GM19351 (cell line): ENCODE data around the gene ARIH1.

Experiments used
- ATAC-seq: cut with Tn5 transposase; IDR thresholded peaks from one replicate; pipeline ENCODE4 v1.9.1; 2021; ENCODE audit warnings: mild to moderate bottlenecking, moderate library complexity; ENCODE audit not compliant: unreplicated experiment

The ARIH1 gene

DNA sequence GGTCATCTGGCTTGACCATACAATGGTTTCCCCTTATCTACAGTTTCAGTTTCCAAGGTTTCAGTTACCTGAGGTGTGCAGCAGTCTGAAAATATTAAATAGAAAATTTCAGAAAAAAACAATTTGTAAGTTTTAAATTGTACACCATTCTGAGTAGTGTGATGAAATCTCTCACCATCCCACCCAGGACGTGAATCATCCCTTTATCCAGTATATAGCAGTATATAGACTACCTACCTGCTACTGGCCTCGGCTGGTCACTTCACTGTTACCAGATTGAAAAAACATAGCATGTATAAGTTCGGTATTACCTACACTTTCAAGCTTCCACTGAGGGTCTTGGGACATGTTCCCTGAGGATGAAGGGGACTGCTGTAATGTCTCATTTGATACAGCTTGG is 12.0 kb downstream of the ARIH1 start:
- no peak for ATAC-seq

DNA sequence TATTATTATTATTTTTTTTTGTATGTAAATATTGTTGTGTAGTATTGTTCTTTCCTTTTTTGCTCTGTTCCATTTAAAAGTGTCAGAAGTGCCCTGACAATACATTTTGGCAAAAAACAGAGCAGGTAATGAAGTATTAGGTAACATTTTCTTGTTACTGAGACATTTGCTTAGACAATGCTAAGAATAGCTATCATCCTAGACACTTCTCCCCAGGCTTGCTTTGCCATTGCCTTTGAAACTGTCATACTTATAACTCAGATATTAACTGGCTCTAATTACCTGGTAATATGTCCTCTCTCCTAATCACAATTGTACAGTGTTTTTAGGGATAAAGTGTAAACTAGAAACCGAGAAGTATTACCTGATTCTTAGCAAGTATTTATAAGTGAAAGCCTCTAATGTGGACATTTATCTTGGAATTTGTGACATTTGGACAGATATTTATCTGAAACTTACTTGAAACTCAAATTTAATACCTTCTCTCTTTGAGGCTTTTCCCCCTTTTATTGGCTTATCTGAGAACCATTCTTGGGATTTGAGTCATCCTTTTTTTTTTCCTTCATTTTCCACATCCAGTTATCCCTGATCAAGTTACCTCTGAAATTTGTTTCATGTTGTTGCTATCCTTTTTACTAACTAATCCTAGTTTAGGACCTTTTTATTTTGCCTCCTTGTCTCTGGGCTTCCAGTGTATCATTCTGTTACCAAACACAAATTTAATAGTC is 13.1 kb downstream of the ARIH1 start:
- ATAC-seq: no peak

DNA sequence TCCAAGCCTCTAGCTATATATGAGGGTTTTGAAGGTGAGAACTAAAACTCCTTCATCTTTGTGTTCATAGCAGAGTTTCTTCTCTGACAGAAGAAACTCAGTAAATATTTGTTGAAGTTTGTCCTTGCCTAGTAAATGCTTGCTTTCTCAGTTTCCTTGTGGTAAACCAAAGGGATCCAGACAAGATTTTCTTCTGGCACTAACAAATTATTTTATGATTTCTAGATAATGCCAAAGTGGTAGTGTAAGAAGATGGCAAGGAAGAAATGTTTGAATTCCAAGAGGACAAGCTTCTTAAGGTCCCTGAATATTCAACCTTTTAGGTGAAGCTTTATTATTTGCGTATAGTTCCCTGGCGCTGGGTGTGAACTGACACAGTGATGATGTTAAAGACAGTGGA is 14.4 kb downstream of the ARIH1 start:
- ATAC-seq: no peak

DNA sequence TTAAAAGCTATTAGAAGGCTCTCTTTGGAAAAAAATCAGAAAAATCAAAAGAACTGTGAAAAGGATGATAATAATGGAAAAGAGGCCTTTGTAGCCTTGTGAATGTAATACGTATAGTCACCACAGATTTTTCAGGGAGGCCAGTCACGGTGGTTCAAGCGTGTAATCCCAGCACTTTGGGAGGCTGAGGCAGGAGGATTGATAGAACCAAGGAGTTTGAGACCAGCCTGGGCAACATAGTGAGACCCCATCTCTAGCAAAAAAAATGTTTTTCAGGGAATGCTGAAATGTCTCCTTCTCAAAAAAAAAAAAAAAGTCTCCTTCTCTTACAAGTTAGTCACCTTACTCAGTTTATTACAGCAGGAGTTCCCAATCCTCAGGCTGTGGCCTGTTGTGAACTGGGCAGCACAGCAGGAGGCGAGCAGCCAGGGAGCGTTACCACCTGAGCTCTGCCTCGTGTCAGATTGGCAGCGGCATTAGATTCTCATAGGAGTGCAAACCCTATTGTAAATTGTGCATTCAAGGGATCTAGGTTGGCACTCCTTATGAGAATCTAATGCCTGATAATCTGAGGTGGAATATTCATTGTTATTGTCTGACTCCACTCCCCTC is 15.9 kb downstream of the ARIH1 start:
- ATAC-seq: no peak

DNA sequence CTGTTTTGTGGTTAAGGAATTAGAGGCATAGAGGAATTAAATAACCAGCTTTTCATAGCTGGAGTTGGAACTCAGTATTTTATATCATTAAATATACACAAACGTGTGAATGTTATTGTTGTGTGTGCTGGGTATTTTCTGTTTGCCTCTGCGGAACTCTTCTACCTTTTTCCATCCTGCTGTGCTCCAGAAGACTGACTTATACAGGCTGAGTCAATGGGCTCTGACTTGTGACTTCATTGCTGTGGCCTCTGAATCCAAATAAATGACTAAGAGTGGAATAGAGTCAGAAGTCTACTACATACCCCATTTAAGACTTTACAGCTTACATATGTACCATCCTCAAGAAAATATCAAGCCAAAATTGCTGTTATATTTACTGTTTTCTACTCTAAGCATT is 17.6 kb downstream of the ARIH1 start:
- ATAC-seq: no peak

DNA sequence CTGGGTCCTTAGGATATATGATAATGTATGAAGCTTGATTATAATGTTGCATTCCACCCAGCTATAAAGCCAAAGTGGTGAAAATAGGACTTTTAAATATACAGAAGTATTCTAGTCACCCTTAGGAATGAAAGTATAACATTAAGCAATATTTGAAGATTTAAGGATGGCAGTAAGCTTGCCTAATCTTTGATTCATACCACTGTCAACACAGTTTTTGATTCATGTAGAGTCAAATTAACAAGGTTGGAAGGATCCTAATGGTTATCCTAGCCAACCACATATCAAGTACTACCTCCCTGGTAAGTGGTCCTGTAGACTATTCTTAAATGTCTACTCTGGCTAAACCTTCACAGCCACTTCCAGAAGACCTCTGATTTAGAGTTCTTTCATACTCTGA is 18.6 kb downstream of the ARIH1 start:
- ATAC-seq: no peak

DNA sequence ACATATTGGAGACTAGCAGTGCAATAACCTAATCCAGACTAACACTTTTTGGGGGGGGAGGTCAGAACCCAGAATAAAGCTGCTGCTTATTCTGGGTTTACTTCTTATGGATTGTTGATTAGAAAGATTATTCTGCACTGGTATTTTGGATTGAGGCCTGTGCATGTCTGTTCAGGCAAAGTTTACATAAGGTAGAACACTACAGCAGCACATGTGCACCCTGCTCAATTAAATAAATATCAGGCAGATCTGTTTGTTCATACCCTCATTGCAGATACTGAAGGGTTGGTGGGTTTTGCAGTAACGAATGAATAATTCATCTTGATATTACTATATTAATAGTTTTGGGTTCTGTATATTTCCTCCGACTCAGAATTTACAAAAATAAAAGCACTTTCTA is 19.1 kb downstream of the ARIH1 start:
- ATAC-seq: no peak

DNA sequence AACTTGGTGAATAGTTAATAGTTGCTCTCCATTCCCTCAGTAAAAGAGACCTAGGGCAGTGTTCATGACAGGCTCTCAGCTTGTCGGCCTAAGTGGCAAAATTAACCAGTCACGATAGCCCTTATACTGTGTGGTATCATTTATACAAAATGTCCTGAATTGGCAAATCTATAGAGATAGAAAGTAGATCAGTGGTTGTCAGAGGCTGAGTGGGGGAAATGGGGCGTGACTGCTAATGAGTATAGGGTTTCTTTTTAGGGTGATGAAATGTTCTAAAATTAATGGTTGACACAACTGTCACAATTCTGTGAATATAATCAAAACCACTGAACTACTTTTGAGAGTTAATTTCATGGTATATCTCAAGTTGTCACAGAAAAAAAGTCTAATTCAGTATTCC is 20.9 kb downstream of the ARIH1 start:
- no peak for ATAC-seq

DNA sequence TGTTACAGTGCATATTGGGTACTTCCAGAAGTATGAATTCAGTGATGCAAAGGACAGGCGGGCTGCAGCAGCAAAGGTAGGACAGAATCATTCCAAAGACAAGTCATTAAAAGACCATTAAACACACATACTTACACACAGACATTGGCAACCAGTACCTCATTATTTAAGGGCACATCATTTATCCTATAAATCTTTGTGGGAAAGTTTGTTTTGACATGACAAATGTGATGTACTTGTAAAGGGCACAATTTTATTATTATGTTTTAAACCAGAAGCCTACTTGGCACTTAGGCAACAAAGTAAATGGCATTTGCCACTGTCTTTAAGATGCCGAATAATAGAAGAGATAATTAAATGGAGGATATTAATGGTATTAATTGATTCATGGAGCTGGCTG is 22.7 kb downstream of the ARIH1 start:
- ATAC-seq: no peak

DNA sequence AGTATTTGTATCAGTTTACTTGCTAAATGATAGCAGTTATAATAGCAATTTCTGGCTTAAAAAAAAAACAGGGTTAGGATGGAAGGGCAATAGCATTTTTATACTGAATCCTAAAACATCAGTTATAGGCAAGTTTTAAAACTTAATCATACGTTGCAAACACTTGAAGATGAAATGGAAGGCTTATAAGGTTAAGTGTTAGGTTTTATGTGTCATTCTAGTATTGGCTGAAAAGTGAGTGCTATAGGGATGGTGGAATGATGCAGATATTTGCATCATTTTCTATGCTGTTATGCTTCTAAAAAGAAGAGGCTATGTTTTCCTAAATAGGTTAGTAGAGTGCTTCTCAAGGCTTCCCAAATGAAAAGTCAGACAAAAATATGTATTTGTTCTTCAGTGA is 23.3 kb downstream of the ARIH1 start:
- no peak for ATAC-seq

DNA sequence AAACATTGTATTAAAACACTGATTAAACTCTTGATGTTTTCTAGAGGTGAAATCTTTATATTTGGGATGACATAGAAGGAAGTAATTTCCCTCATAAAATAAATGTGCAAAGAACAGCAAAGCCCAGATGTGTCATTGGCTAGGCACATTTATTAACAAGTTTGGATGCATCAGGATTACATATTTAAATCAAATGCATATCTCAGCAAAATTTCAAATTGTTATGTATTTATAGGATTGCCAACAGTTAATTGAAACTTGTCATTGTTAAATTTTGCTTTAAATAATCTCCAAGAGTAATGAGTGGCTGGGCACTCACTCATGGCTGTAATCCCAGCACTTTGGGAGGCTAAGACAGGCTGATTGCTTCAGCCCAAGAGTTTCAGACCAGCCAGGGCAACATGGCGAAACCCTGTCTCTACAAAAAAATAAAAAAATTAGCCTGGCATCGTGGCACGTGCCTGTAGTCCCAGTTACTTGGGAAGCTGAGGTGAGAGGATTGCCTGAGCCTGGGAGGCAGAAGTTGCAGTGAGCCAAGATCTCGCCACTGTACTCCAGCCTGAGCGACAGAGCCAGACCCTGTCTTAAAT is 28.2 kb downstream of the ARIH1 start:
- no peak for ATAC-seq

DNA sequence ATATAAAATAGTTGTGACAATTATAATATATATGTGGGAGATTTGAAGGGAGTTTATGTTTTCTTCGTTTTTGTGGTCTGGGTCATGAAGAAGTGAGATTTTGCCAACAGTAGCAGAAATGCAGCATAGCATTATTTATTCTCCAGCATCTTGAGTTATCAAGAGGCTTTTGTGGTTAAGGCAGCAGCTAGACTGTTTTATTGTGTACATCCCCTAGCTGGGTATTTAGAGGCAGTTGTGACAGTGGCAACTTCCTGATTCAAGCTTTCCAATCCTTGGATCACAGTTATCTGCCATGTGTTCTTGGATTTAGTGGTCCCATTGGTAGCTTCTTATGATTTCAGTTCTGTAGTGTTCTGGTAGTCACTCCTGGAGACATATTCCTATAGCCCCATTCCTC is 29.0 kb downstream of the ARIH1 start:
- ATAC-seq: no peak

DNA sequence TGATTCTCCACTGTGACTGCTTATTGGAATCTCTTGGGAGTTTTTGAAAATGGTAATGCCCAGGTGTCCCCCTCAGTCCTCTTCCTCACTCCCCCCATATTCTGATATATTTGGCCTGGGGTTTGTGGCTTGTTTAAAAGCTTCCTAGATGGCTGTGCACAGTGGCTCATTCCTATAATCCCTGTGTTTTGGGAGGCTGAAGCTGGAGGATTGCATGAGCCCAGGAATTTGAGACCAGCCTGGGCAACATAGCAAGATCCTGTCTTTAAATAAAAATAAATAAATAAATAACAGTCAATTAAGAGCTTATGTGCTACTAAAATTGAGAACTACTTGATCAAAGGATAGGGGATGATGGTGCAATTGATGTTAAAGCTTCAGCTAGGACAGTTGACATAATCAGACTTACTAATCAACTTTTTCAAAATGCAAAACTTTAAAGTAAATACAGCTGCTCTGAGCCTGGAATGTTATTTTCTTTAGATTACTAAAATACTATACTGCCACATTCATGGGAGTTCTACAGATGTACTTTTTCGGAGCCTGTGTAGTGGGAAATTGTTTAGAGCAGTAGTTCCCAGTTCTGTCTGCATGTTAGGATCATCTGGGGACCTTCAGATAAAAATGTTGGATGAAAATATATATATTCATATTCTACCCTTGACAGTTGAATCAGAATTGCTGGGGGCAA is 33.4 kb downstream of the ARIH1 start:
- no peak for ATAC-seq

DNA sequence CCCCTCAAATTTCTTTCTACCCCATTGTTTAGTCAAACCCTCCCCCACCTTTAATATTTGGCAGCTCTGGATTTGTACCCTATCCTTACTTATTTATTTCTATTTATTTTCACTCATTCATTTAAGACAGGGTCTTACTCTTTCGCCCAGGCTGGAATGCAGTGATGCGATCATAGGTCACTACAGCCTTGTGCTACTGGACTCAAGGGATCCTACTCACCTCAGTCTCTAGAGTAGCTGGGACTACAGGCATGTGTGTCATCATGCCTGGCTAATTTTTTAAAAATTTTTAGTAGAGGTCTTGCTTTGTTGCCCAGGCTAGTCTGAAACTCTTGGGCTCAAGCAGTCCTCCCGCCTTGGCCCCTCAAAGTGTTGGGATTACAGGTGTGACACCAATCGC is 35.4 kb downstream of the ARIH1 start:
- ATAC-seq: no peak

DNA sequence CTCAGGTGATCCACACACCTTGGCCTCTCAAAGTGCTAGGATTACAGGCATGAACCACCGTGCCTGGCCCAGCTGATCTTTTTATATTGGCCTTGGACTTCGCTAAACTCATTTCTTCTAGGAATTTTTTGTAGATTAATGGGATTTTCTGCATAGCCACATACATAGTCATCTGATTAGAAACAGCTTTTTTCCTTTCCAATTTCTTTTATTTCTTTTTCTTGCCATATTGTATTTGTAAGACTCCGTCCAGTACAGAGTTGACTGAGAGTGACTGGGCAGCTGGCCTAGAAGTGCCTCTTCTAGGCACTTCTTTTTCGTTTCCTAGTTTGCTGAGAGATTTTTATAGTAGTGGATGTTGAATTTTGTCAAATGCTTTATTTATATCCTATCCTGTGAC is 37.4 kb downstream of the ARIH1 start:
- no peak for ATAC-seq

DNA sequence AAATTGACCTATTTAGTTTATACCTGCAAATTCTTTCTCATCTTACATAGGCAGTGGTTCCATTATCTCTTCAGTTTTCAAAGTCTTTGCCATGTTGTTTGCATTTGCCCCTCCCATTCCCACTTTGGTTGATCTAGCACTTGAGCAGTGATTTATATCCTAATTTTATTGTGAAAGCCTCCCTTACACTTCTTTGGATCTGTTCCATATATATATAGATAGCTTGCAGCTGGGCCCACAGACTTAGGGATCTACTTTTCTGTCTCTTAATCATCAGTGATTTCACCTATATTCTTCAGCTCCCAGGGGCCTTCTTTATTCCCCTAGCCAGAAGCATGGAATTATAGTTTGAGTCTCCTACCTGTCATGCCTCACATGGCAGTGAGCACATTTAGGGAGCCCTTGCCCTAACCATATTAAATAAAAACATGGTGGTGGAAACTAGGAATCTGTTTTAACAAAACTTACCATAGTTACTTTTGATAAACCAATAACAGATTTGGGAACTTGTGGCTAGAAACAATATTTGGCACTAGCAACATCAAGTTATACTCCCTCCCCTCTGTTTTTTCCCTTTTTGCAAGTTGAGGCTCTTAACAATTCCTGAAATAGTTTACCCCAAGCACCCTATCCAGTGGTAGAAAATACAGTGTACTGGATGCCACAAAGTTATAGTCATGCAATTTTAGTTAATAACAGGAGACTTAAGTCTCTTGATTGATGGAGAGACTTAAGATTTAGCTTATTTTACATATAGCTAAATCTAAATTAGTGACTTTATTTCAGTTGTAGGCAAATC is 41.7 kb downstream of the ARIH1 start:
- no peak for ATAC-seq

DNA sequence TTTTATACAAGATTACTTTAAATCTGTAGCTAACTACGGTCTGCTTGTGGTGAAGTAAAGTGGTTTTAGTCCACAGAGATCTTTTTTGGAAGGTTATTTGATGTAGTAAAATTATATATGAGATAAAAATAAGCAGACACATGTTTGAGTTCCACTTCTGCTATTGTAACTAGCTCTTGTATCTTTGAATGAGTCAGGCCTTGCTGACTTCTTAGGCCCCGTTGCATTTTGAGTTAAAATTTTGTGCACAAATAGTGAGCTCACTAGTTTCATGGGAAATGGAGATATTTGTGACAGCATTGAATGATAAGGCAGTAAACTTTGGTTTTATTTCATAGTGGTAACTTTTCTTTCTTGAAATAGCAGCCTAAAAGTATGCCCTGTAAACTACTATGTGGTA is 42.6 kb downstream of the ARIH1 start:
- ATAC-seq: no peak

DNA sequence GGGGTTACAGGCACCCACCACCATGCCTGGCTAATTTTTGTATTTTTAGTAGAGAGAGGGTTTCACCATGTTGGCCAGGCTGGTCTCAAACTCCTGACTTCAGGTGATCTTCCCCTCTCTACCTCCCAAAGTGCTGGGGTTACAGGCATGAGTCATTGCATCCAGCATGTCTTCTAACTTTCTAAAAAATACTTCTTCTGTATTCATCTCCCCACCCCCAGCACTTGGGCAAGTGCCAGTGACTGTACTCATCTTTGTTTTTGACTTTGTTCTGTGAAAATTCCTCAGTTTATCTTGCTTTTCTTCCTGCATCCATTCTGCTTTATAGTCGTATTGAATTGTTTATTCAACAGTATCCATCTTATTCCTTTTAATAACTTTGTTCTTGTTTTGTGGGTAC is 47.6 kb downstream of the ARIH1 start:
- ATAC-seq: no peak

DNA sequence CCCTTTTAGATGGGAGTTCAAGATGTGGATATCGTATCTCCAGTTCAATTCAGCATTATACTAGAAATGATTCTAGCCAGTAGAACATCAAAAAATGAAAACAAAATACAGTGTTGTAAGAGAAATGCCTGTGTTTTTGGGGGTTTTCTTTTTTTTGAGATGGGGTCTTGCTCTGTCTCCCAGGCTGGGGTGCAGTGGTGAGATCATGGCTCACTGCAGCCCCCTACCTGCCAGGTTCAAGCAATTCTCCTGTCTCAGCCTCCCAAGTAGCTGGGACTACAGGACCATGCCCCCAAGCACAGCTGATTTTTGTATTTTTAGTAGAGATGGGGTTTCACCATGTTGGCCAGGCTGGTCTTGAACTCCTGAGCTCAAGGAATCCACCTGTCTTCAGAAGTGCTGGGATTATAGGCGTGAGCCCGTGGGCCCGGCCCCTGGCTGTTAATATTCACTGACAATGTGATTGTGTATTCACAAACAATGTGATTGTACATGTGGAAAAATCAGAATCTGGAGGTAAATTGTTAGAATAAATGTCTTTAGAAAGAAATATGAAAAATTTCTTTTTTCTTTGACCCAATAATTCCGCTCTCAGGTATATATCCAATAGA is 59.0 kb downstream of the ARIH1 start:
- no peak for ATAC-seq

DNA sequence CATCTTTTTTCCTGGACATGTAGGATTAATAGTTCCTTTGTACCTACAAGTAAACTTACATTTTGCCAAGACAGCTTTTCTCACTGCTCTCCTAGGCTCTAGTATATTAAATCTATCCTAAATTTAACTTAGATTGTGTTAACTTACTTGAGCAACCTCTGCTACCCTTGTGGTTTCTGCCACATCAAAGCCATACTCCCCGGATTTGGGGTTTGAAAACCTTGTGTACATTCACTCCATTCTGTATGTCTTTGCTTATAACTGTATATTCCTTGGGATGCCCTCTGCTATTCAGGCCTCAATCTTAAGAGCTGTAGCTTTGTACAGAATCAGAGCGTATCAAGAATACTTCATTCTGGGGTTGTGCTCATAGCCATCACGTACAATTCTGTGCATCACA is 60.4 kb downstream of the ARIH1 start:
- no peak for ATAC-seq

DNA sequence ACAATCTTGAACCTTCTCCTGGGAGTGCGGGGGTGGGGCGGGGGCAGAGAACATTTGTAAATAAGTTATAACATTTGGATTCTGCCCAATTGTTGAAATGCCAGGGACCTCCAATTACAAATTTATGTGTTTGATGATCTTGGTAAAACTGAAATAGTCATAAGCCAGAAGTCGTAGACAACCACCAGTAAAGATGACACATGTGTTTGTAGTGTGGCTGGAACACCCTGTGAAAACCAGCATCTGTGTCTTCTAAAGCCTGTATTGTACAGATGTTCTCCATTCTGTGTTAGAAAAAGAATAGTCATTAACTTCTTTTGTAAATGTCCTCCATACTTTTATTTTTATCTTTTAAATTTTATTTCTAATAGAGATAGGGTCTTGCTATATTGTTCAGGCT is 61.8 kb downstream of the ARIH1 start:
- no peak for ATAC-seq
